Psoas muscle (tissue), 8 donors: ENCODE measurements around the gene ARRDC3. TPM values are rescaled to one million over a fixed set of nuclear protein-coding genes. Genes with fewer than 3 reads are reported as not detected.

ENCODE experiments used
- ATAC-seq, 4 donors: fragments of 200-7000 bp; cut with Tn5 transposase; one replicate each; pipeline ENCODE4 v1.9.1; 2020; ENCODE audit warnings: moderate library complexity in 3 of 4, mild to moderate bottlenecking in 2 of 4
- DNase-seq, 2 donors: peaks; one replicate each; pipeline ENCODE4 v3.0.0-alpha.2; 2020
- H3K27ac ChIP-seq: fragments of 200-600 bp; one replicate; pipeline ENCODE4 v1.8.0; 2022
- H3K27me3 ChIP-seq, 3 donors: fragments of 200-600 bp in 1 of 3; one replicate each; pipeline versions ENCODE4 v1.6.1 to v1.8.0; 2013 to 2022; ENCODE audit warnings: low read length in 2 of 3, mild to moderate bottlenecking in 2 of 3, moderate library complexity in 1 of 3; ENCODE audit not compliant: insufficient read depth in 3 of 3
- H3K36me3 ChIP-seq, 2 donors: fragments of 200-600 bp in 1 of 2; one replicate each; pipeline versions ENCODE4 v1.6.1 to v1.8.0; 2013 to 2022; ENCODE audit warnings: low read depth in 1 of 2, mild to moderate bottlenecking in 1 of 2, moderate library complexity in 1 of 2; ENCODE audit not compliant: insufficient read depth in 1 of 2
- H3K4me1 ChIP-seq: fragments of 200-600 bp; one replicate; pipeline ENCODE4 v1.8.0; 2022
- H3K4me3 ChIP-seq: fragments of 200-600 bp; one replicate; pipeline ENCODE4 v1.8.0; 2022; ENCODE audit warnings: mild to moderate bottlenecking
- H3K9me3 ChIP-seq: fragments of 200-600 bp; one replicate; pipeline ENCODE4 v1.8.0; 2022
- CTCF ChIP-seq: fragments of 200-600 bp; IDR thresholded peaks from one replicate; pipeline ENCODE4 v1.8.0; 2022; ENCODE audit warnings: antibody characterized with exemption
- WGBS, 3 donors: extraction: QIAGEN DNeasy Blood & Tissue Kit; methylation state at CpG; one replicate each; pipeline versions ENCODE4 v1.1.6 to v1.1.7; 2013; 5-methylcytosine and 5-hydroxymethylcytosine counted together
- intact Hi-C, 2 donors: fragments of 100-400 bp; cut with DNase I; formaldehyde crosslinking; loops; one replicate each; pipeline versions ENCODE4 v1.11.0 to v1.14.2; 2022
- polyA plus RNA-seq, 3 donors: library from polyadenylated mRNA; stranded (reverse); fragments of 200-250 nt; gene quantifications; one replicate each; pipeline ENCODE4 v1.2.3, GENCODE V29; 2013
- total RNA-seq, 4 donors: library from RNA; stranded (reverse); fragmentation: NEBNext Ultra II Directional in 2 of 4; extraction: Animal tissue kit (Norgen Biotek cat#: 25700) in 2 of 4; gene quantifications; one replicate each; pipeline versions ENCODE4 v1.2.1 to v1.2.4, GENCODE V29; 2021 to 2023
- donor health status: healthy with polysubstance abuse.
- donor health status: DM: no; HTN: no; CAD: no; lungs with moderate emphysema.
- donor health status: Bipolar disorder and iron deficiency.
- donor health status: healthy.
- donor health status: DM: yes; HTN: yes; CAD: no.
- donor health status: DM: no; HTN: no; CAD: no.
- donor health status: DM: no; HTN: no; CAD: no.
- donor health status: DM: yes; HTN: yes; CAD: no.

Gene ARRDC3
- total and polyA plus RNA-seq, 7 donors = 28.6 to 137 (median 63.2) TPM

- WGBS, 3 donors = 3 to 8% (median 3%) methylated on average over 7 of the region's 7 CpGs
- H3K4me1 ChIP-seq = peaks cover 10% of the 10 kb centered on the region
- H3K9me3 ChIP-seq = no peaks in the 10 kb centered on the region
- DNase-seq (no peak), ATAC-seq (no peak)
- H3K27me3 ChIP-seq = no peaks in the 10 kb centered on the region
- H3K36me3 ChIP-seq = no peaks in the 10 kb centered on the region
- H3K4me3 ChIP-seq = peak overlapping the region; percentile 77
- peak overlapping the region; percentile 99 for H3K27ac ChIP-seq
- intact Hi-C loops = loop anchor here (1.0 to 10.0 kb wide), 8 partner anchors 72 to 519 kb away; no protein-coding TSS in a partner anchor
- no peak for TF ChIP-seq CTCF
Observed at GRCh38 chr5:91383956-91384300, 811 bp upstream of the ARRDC3 start.

GRCh38 chr5:91382530-91383026 lies 539 bp downstream of the ARRDC3 start:
- ATAC-seq = peak in 1 of 4 donors; percentile 23
- no peak for TF ChIP-seq CTCF
- peak overlapping the region; percentile 77 for H3K4me3 ChIP-seq
- 0% methylated on average over 14 of the region's 14 CpGs for WGBS, 3 donors
- no peaks in the 10 kb centered on the region for H3K9me3 ChIP-seq
- DNase-seq = peak in 1 of 2 donors; percentile 57
- H3K4me1 ChIP-seq = peaks cover 22% of the 10 kb centered on the region
- intact Hi-C loops = loop anchor here (1.0 to 10.0 kb wide), 4 partner anchors 70 to 518 kb away; no protein-coding TSS in a partner anchor
- H3K27me3 ChIP-seq = no peaks in the 10 kb centered on the region
- peak overlapping the region; percentile 99 for H3K27ac ChIP-seq
- H3K36me3 ChIP-seq = peaks cover 0 to 13% of the 10 kb centered on the region in 2 donors

GRCh38 chr5:91381774-91382359 lies 1.2 kb downstream of the ARRDC3 start:
- WGBS, 3 donors = 0% methylated on average over 10 of the region's 10 CpGs
- intact Hi-C loops = loop anchor here (1.0 to 10.0 kb wide), 4 partner anchors 70 to 517 kb away; no protein-coding TSS in a partner anchor

GRCh38 chr5:91381239-91381773 lies 1.8 kb downstream of the ARRDC3 start:
- Histone ChIP-seq H3K36me3 (peaks cover 0 to 26% of the 10 kb centered on the region in 2 donors), H3K4me3 (peak overlapping the region; percentile 77), H3K27me3 (no peaks in the 10 kb centered on the region), H3K9me3 (no peaks in the 10 kb centered on the region), H3K27ac (peak overlapping the region; percentile 99), H3K4me1 (peaks cover 34% of the 10 kb centered on the region)
- WGBS, 3 donors = 0 to 1% (median 0%) methylated on average over 6 of the region's 6 CpGs
- ATAC-seq (no peak), DNase-seq (no peak)
- no peak for TF ChIP-seq CTCF
- intact Hi-C loops = loop anchor here (1.0 to 10.0 kb wide), 4 partner anchors 69 to 517 kb away; no protein-coding TSS in a partner anchor

More at GRCh38 chr5:91381774-91382359, 1.2 kb downstream of the ARRDC3 start:
- H3K4me3 ChIP-seq = peak overlapping the region; percentile 77
- peaks cover 0 to 20% of the 10 kb centered on the region in 2 donors for H3K36me3 ChIP-seq
- TF ChIP-seq CTCF = no peak
- peak overlapping the region; percentile 99 for H3K27ac ChIP-seq
- ATAC-seq = peak; percentile 27 to 51 (median 44)
- H3K27me3 ChIP-seq = no peaks in the 10 kb centered on the region
- peak; percentile 47 to 81 for DNase-seq
- peaks cover 29% of the 10 kb centered on the region for H3K4me1 ChIP-seq
- no peaks in the 10 kb centered on the region for H3K9me3 ChIP-seq
